RKO (cell line): Measurements from ENCODE around the gene ST3GAL4.
"Not testable (repeated sequence)": the region's sequence is repeated elsewhere in the genome, so short reads cannot be mapped to it uniquely, and the experiment has no call there.

Source experiments
- DNase-seq: peaks from one replicate; pipeline ENCODE4 v3.0.0-alpha.2; 2016; ENCODE audit warnings: low spot score

ST3GAL4 gene, protein sequence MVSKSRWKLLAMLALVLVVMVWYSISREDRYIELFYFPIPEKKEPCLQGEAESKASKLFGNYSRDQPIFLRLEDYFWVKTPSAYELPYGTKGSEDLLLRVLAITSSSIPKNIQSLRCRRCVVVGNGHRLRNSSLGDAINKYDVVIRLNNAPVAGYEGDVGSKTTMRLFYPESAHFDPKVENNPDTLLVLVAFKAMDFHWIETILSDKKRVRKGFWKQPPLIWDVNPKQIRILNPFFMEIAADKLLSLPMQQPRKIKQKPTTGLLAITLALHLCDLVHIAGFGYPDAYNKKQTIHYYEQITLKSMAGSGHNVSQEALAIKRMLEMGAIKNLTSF

DNA sequence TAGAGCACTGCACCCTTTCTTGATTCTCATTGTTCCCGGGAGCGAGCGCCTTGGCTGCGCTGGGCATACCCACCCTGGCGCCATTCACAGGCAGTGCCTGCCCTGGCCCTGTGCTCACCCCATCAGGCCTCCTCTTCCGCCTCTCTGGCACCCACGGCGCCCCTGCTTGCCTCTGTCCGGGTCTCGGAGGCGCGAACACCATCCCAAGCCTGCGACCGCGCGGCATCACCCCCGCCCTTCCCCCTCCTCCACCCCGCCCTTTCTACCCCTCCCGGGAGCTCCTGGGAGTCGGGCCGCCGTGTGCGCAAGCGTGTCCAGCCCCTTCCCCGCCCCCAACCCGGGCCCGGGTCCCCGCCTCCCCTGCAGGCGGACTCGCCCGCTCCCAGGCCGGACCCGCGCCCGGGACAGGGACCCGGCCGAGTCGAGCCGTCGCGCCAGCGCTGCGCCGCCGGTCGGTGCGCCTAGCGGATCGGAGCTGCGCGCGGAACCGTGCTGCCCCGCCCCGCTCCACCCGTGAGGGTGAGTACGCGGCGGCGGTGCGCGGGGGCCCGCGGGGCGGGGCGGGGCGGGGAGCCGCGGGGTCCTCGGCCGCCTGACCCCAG is at the start of gene ST3GAL4:
ST3GAL4 (plus strand) TSS at position 363 of the 602 bp plus-strand sequence. CDS start 50,470 bp downstream, outside the sequence.
- DNase-seq = peak; percentile 73

DNA sequence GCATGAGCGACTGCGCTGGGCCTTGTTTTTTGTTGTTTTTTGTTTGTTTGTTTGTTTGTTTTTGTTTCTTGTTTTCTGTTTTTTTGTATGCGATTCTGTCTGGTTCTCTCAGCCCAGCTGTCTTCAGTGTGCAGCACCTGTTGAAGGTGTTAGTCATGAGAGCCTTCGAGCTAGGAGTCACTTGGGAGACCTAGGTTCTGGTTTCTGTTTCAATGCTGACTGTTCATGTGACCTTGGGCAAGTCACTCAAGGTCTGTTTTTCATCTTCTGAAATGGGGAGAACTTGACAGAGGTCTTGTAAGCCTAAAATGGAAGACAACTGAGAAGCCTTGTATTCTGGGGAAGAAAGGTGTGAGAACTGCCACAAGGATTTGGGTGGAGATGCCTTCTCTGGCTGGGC is 49.8 kb upstream of the ST3GAL4 start:
- no peak for DNase-seq

DNA sequence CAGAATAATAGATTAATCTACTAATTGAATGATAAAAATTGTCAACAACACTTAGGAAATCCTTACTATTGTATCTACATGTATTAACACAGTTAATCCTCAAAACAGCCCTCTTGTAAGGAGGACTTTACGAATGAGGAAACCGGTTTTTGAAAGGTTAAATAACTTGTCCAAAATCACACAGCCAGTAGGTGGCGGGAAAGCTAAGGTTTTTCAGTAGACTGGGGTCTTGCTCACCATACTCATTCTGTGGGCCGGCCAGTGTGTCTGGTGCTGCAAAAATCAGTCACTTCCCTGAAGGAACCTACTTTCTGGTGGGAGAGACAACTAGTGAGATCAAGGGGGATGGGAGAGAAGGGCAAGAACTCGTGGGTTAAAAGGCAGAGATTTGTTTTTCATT is 47.8 kb upstream of the ST3GAL4 start:
- DNase-seq = peak; percentile 44

DNA sequence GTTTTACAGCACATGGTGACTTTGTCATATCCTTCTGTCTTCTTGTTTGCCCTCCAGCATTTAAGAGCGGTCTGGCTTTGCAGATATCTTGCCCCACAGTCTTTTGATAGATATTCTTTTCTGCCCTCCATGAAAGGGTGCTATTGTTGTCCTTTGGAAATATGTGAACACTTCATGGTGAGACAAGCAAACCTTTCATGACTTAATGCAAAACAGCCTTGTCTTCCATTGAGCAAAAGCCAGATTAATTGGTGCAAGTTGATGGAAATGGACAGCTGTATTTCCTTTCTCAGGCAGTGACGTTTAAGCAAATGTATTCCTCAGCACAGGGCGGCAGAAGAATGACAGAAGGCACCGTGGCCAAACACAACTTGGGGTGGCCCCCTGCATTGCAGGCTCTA is 47.2 kb upstream of the ST3GAL4 start:
- DNase-seq = no peak

DNA sequence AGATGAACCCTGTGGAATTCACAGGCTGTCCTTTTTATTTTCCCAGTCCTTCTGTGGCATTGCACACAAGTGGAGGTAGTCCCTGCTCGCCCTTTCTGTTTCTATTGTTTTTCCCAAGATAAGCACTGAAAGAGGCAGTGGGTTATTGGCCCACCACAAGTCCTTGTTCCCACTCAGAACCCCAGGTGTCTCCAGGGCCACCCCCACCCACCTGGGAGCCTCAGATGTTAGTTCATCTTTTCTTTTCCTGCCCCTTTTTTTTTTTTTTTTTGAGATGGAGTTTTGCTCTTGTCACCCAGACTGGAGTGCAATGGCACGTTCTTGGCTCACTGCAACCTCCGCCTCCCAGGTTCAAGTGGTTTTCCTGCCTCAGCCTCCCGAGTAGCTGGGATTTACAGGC is 46.7 kb upstream of the ST3GAL4 start:
- not testable (repeated sequence) for DNase-seq

DNA sequence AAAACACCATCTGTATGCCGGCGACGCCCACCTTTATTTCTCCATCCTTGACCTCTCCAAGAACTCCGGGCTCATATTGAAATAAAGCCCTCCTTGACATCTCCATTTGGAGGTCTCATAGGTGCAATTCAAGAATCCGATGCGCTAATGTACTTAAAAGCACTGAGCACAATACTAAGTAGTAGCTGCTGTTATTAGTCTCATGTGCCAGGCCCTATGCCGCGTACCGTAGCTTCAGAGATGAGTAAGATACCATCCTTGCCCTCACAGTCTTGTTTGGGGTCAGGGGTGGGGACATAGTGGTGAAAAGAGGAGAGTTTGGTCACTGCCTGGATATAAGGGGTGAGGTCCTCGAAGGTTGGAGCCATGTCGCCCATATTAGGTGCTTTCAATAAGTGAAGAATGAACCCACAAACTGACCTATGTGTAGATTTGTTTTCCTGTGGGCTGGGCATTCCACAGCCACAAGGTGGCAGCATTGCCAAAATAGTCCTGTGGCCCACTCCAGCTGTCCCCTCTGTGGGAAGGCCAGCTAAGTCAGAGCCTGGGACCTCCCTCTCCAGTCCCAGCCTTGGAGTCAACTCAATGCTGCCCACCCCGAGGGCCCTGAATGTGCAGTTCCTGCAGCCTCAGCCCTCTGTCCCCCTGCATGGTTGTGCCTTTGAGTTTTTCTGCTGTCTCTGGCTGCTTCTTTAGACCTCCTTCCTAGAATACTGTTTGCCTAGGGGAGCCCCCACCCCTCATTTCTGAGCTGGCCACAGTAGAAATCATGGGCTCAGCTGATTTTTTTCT is 45.1 kb upstream of the ST3GAL4 start:
- DNase-seq = peak; percentile 65

DNA sequence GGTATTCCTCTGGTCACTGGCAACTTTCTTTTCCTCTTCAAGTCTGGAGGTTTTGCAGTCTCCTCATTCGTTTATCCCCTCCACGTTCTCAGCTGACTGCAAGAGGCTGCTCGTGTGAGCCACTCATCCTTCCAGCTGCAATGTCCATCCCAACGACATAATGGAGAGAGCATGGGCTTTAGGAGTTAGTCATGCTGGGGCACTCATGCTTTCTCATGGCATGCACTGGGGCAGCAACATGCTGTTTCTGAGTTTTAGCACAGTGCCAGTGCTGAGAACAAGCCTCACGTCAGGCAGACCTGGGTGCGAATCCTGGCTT is 44.5 kb upstream of the ST3GAL4 start:
- DNase-seq = no peak

DNA sequence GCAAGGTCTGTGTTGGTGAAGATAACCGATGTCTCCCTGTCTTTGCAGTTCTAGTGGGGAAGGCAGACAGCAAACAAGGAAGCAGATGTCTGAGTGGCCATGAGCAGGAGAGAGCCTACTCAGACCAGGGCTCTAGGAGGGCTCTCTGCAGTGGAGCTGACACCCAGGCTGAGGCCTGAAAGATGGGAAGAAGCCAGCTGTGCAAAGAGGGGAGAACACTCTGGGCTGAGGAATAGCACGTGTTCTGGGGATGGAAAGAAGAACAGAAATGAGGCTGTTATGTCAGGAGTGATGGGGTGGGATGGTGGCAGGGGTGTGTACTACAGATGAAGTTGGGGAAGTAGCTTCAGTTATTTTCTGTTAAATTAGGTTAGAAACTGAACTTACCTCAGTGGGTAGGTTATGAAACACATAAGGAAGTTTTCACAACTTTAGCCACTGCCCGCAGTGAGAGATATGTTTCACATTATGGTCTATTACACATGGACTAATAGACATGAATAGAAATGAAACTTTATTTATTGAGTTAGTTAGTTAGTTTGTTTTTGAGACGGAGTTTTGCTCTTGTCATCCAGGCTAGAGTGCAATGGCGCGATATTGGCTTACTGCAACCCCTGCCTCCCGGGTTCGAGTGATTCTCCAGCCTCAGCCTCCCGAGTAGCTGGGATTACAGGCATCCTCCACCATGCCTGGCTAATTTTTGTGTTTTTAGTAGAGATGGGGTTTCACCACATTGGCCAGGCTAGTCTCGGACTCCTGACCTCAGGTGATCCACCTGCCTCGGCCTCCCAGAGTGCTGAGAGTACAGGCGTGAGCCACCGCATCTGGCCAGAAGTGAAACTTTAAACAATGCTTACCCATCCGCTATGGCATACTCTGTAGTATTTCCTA is 43.8 kb upstream of the ST3GAL4 start:
- no peak for DNase-seq

DNA sequence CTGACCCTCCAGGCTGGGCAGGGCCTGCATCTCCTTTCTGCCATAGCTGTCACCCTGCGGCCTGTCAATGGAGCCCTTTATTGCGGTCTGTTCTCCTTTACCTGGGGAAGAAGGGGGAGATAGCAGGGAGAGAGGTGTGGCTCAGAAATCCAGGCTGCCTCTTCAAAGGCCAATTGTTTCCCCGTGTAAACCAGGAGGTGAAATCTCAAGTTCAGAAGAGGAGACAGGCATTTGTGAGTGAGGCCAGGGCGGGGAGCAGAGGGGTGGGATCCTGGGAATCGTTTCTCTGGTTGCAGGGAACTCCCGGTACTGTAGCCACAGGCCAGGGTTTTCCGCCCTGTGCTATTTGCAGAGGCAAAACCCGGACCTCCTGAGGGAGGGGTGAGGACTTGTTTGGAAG is 42.5 kb upstream of the ST3GAL4 start:
- no peak for DNase-seq

DNA sequence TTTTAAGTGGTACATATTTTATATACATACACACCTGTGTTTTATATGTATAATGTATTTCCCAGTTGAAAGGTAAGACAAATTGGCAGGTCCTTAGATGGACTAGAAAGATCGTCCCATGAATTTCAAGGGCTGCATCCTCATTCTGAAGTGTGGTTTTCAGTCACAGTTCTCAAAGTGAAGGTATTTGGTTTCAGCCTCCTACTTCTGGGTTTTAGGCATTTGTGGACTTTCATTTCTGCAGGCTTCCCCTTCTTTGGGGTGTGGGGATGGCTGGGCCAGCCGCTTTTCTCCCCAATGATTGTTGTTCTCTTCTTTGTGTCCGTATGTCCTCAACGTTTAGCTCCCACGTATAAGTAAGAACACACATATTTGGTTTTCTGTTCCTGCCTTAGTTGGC is 41.7 kb upstream of the ST3GAL4 start:
- DNase-seq = no peak

DNA sequence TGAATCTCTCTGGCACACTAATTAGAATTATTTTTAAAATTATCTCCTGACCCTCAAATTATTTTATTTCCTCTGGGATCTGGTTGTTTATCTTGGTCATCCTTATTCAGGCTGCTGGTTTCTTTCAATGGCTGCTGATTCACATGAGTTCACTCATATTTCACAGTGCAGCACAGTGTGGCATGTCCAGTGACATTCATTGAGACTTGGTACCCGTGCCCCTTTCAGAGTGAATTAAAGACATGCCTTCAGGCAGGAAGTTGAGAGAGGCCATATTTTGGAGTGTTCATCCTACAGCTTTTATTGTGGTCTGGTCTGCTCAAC is 38.1 kb upstream of the ST3GAL4 start:
- DNase-seq = no peak

DNA sequence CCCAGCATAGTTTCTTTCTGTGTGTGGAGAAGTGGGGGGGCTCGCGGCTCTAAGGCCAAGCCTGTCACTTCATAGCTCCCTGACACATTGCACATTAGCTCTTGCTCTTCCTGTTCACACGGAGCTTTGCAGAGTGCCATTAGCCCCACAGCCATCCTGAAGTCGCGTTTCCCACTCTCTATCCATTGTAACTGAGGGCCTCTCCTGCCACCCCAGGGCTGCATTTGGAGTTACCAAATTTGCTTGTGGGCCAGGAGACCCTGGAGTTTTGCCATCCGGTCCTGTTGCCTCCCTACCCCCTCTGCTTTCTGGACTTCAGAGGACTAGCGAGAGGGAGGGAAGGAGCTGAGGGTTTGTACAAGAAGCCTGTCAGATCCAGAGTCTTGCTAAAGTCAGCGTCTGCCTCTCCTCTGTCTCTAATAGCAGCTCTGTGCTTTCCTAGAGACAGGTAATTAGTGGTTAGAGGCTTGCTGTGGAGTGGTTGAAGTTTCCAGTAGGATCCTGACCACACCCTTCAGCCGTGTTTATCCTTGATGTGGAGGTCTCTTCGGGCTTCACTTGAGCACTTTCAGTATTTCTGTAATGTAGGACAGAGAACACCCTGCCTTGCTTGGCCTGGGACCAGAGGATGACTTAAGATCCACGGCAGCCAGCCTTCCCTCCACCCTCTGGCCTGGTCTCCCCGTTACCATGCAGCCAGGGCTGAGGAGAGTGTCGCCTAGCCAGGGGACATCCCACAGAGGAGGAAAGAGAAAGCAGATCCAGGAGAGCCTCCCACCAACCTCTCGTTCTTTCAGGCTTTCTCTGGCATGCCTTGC is 37.5 kb upstream of the ST3GAL4 start:
- DNase-seq = no peak

DNA sequence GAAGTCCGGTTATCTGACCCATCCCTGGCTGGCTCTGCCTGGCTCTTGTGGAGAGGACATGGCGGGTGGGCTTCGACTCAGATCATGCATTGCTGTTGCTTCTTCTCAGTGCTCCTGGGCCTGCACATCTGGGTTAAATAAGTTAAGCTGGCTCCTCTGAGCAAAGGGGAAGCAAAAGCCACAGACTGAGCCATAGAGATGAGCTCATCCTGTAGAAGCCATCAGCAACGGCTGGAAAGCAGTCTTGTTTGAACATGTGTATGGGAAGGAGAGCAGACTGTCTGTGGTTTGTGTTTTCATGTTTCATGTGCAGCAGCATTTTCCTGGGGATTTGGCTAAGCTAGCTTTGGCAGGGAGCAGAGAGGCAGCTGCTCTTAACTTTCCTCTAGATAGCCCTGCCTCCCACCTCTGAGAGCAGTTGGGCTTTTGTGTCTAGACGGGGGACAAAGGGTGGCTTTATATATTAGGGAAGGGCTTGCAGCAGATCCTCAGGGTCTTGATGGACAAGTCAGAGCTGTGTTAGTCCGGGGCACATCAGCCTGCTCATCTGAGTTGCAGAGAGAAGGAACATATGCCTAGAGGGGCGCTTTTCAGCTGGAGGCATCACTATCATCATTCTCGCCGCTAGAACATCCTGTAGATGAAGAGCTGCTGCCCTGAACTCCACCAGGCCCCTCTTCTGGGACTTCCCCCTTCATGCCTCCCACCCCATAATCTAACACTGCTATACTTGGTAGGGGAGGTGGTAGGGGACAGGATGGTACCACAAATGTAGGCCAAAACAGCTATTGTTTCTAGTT is 36.7 kb upstream of the ST3GAL4 start:
- no peak for DNase-seq

DNA sequence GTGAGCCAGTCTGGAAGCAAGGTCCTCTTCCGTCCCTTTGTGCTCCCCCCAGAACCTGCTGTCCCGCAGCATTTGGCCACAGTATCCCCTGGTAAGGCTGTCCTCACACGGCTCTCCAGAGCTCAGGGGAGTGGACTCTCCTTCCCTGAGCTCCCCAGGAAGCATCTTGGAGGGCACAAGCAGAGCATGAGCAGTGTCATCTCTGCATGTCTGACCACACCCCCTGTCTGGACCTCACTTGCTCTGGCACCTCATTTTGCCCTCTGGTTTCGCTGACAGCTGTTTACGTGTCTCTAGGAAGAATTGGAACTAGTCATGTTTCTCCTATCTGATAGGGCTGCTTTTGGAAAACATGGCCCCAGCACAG is 36.1 kb upstream of the ST3GAL4 start:
- no peak for DNase-seq

DNA sequence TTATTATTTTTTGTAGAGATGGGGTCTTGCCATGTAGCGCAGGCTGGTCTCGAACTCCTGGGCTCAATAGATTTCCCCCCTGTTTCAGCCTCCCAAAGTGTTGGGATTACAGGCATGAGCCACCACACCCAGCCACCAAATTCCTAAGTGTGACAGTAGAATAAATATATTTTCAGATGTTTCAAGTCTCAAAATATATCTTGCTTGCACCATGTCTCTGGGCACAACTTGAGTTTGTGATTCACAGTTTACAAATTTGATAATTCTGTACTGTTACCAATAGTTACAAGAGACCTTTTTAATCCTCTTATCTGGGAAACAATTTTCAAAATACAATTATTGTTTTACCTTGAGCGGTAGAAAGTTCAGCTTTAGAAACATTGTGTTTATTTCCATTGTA is 32.5 kb upstream of the ST3GAL4 start:
- DNase-seq = no peak

DNA sequence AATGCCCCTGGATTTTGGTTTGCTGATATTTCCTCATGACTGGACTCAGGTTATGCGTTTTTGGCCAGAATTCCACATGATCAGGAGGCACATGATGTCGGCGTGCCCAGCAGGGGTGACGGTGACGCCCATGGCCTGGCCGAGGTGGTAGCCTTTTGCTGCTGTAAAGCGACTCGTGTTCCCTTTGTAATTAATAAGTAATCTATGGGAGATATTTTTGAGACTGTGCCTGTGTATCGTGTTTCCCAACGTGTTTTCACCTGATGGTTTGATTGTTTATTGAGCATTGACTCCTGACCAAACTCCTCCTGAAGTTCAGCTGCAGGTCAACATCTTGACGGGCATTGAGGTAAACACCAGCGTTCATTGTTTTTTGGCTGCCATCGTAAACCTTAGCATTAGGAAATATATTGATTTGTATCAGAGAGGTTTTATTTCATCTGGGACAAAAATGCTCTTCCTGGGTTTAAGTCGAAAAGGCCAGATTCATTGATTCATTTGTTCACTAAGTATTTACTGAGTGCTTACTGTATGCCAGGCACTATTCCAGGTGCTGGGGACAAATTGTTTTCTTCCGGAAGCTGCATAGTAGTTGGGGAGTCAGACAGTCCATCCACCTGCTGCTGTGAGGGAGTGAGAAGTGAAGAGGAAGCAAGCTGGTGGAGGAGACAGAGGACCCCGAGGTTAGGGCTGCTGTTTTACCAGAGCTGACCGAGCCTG is 28.0 kb upstream of the ST3GAL4 start:
- no peak for DNase-seq

DNA sequence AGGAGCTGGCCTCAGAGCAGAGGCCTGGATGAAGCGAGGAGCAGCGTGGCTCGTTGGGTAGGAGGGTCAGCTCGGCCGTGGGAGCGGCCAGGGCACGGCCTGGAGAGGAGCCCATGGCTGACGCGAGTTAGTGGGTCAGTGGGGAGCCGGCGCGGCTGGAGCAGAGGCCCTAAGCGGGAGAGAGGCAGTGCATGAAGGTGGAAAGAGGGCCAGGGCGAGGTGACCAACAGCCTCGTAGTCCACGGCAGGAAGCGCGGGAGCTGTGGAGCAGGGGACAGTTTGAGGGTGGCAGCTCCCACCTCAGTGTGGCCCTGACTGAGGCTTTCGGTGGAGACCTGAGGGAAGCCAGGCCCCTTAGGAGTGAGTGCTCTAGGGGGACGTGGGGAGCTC is 27.5 kb upstream of the ST3GAL4 start:
- no peak for DNase-seq

DNA sequence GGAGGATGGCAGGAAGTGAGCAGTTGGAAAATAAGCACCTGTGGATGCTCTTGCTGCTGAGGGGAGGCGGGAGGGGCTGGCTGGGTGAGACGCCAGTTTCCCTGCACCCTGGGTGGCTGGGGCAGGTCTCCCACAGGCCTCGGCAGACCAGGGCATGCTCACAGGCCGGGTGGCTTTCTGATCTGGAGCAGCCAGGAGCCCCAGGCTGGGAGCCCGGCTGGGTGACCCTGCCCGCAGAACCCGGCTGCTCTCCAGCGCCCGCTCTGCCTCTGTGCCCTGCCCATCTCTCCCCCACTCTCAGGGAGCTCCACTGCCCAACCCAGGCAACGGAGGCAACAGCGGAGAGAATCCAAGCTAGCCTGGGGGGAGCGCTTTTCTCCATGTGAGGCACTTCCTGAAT is 27.0 kb upstream of the ST3GAL4 start:
- no peak for DNase-seq

DNA sequence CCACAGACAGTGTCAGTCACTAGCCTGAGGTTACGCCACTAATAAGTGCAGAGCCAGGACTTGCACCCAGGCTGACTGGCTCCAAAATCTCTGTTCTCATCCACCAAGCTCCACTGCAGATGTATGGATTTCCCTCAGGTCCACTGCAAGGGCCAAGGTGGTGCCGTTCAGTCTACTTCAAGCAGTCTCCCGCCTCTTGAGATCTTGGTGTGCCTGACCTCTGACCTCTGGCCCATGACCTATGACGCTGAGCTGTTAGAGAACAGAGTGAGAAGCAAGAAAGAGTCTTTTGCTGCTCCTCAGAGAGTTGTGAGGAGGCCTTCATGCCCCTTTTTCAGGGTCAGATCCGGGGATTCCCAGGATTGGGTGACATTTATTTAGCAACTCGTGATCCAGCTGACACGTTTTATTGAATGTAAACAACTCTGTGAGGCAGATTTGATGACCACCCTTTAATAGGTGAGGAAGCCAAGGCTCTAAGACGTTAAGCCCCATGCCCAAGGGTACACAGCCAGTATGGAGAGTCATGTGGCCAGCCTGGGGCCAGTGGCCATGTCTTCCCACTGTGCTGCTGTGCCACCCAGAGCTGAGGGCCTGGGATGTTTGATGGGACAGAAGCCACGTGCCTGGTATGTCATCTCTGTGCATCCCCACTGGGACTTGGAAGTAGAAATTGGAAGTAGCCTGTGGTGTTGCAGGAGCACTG is 26.4 kb upstream of the ST3GAL4 start:
- no peak for DNase-seq
